HG03460 (cell line): ENCODE results near the gene PTGDS.

Experiments
- ATAC-seq: cut with Tn5 transposase; IDR thresholded peaks from one replicate; pipeline ENCODE4 v1.9.1; 2021; ENCODE audit not compliant: unreplicated experiment

Gene PTGDS

GRCh38 chr9:136945333-136946227 is 31.7 kb upstream of the PTGDS start:
- no peak for ATAC-seq

GRCh38 chr9:136946228-136947027 is 30.9 kb upstream of the PTGDS start:
- no peak for ATAC-seq

- ATAC-seq, result no peak
Observed at GRCh38 chr9:136947028-136947891, 30.0 kb upstream of the PTGDS start.

- ATAC-seq, result no peak
Observed at GRCh38 chr9:136947955-136948510, 29.3 kb upstream of the PTGDS start.

GRCh38 chr9:136949239-136949816 is 28.0 kb upstream of the PTGDS start:
- ATAC-seq, result no peak

GRCh38 chr9:136949817-136950655 is 27.3 kb upstream of the PTGDS start:
- ATAC-seq, result peak; percentile 80

GRCh38 chr9:136950656-136951276 is 26.5 kb upstream of the PTGDS start:
- no peak for ATAC-seq

GRCh38 chr9:136951541-136952320 is 25.6 kb upstream of the PTGDS start, which contains the start of gene LCN12:
LCN12 (plus strand) TSS chr9:136952273; CDS start chr9:136952328, 55 bp downstream.
- no peak for ATAC-seq

GRCh38 chr9:136952321-136952850 is 24.9 kb upstream of the PTGDS start:
- no peak for ATAC-seq

GRCh38 chr9:136952876-136953770 is 24.2 kb upstream of the PTGDS start:
- ATAC-seq, result no peak

- no peak for ATAC-seq
Observed at GRCh38 chr9:136953771-136954269, 23.5 kb upstream of the PTGDS start.

- ATAC-seq, result no peak
Observed at GRCh38 chr9:136954270-136955083, 22.8 kb upstream of the PTGDS start.

GRCh38 chr9:136955202-136955942 is 21.9 kb upstream of the PTGDS start:
- no peak for ATAC-seq

- ATAC-seq, result no peak
Observed at GRCh38 chr9:136955943-136956335, 21.4 kb upstream of the PTGDS start.

GRCh38 chr9:136956604-136957003 is 20.7 kb upstream of the PTGDS start:
- ATAC-seq, result no peak
